LNCAP (cell line): ENCODE data around the gene FAM24A.

Experiments used
- TF ChIP-seq, protein P1 (sequence below): fragments of 450-650 bp; IDR thresholded peaks from 2 replicates; pipeline ENCODE4 v1.5.1; 2017; ENCODE audit warnings: mild to moderate bottlenecking

The FAM24A gene

GRCh38 chr10:122877264-122877663 is 33.1 kb upstream of the FAM24A start:
- TF ChIP-seq, protein P1, sequence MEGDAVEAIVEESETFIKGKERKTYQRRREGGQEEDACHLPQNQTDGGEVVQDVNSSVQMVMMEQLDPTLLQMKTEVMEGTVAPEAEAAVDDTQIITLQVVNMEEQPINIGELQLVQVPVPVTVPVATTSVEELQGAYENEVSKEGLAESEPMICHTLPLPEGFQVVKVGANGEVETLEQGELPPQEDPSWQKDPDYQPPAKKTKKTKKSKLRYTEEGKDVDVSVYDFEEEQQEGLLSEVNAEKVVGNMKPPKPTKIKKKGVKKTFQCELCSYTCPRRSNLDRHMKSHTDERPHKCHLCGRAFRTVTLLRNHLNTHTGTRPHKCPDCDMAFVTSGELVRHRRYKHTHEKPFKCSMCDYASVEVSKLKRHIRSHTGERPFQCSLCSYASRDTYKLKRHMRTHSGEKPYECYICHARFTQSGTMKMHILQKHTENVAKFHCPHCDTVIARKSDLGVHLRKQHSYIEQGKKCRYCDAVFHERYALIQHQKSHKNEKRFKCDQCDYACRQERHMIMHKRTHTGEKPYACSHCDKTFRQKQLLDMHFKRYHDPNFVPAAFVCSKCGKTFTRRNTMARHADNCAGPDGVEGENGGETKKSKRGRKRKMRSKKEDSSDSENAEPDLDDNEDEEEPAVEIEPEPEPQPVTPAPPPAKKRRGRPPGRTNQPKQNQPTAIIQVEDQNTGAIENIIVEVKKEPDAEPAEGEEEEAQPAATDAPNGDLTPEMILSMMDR, result no peak

DNA sequence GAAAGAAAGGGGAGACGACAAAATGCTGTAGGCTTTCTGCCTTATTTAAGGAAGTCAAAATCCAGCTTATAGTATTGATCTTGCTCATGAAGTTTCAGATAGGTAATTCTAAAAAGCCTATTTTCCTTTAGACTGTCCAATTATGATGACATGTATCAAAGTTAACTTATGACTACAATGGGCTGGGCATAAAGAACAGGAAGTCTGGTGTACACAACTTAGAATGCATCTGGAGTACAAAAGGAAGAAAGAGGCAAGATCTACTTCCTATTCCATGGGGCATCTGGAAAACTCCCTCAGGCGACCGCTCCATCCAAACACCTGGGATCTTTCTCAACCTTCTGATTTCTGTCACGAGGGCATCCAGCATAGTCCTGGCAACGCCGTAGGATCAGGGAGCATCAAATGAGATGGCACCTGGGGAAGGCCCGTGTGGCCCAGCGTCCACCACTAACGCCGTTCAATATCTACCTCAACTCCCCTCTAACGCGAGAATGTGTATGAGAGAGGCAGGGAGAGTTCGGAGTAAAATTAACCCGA is 31.5 kb upstream of the FAM24A start:
- TF ChIP-seq, protein P1, result no peak

GRCh38 chr10:122879339-122880273 is 30.8 kb upstream of the FAM24A start, which contains the start of gene FAM24B:
FAM24B (minus strand) TSS chr10:122879581; CDS start chr10:122850515, 29,066 bp downstream.
- TF ChIP-seq, protein P1, result peak; percentile 10; the same call in 1 of the 2 replicates

DNA sequence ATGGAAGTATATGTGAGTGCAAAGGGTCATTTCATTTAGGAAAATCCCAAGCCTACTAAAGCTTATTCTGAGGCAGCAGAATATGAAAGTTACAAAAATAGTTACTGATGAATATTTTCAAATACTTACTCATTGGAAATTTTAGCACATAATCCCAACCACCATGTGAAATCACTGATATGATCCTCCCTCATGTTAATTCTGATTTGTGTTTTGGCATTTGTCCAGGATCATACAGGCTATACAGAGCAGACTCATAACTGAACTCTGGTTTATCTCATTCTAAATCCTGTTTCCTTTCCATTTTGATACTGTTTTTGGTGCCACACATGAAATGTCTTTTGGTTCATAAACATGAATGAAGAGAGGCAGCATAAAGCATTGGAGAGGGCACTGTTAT is 27.6 kb upstream of the FAM24A start:
- TF ChIP-seq, protein P1, result no peak

DNA sequence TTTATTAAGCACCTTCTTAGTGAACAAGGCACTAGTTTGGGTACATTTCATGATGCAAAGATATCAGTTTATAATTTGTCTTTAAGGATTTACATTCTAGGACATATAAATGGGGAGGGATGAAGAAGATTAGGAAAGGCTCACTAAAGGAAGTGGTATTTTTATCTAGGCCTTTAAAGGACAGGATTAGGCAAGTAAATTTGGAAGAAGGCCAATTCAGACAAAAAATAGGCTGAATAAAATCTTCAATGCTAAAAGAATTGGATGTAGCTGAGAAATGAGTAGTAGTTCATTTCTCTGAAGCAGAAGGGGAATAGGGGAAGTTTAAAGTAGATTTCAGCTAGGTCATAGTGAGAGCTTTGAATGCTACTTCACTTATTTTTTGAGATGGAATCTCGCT is 26.2 kb upstream of the FAM24A start:
- TF ChIP-seq, protein P1, result no peak

GRCh38 chr10:122894261-122894944 is 16.0 kb upstream of the FAM24A start:
- TF ChIP-seq, protein P1, result no peak

DNA sequence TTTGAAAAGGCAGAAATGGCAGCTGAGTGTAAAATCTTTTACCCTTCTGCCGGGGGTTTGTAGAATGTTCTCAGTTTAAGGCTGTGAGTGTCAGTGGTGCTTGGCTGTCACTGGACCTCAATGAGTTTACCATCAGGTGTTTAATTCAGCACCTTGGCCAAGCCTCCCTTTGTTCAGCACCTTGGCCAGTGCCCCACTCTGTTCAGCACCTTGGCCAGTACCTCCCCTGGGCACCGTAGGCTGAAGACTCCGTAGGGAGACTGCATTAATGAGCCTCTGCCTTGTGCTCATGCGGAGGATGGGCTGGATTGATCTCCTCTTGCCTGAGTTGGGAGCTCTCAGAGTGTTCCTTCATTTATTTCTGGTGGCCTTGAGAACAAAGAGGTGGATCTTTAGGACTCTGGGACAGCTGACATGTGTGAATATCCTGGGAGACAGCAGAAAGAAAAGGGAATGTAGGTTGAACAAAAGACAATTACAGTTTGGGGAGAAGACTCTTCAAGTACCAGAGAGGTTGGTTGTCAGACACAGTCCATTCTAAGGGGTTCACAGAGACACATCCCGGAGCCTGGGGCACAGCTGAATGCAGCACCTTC is 1.6 kb downstream of the FAM24A start:
- TF ChIP-seq, protein P1, result no peak
